Measurements from ENCODE around the gene IGSF1. TPM values are rescaled to one million over a fixed set of nuclear protein-coding genes. Genes with fewer than 3 reads are reported as not detected.
A peak's percentile ranks its signal among the peaks of the same experiment; 100 is the strongest.

Gene IGSF1, protein sequence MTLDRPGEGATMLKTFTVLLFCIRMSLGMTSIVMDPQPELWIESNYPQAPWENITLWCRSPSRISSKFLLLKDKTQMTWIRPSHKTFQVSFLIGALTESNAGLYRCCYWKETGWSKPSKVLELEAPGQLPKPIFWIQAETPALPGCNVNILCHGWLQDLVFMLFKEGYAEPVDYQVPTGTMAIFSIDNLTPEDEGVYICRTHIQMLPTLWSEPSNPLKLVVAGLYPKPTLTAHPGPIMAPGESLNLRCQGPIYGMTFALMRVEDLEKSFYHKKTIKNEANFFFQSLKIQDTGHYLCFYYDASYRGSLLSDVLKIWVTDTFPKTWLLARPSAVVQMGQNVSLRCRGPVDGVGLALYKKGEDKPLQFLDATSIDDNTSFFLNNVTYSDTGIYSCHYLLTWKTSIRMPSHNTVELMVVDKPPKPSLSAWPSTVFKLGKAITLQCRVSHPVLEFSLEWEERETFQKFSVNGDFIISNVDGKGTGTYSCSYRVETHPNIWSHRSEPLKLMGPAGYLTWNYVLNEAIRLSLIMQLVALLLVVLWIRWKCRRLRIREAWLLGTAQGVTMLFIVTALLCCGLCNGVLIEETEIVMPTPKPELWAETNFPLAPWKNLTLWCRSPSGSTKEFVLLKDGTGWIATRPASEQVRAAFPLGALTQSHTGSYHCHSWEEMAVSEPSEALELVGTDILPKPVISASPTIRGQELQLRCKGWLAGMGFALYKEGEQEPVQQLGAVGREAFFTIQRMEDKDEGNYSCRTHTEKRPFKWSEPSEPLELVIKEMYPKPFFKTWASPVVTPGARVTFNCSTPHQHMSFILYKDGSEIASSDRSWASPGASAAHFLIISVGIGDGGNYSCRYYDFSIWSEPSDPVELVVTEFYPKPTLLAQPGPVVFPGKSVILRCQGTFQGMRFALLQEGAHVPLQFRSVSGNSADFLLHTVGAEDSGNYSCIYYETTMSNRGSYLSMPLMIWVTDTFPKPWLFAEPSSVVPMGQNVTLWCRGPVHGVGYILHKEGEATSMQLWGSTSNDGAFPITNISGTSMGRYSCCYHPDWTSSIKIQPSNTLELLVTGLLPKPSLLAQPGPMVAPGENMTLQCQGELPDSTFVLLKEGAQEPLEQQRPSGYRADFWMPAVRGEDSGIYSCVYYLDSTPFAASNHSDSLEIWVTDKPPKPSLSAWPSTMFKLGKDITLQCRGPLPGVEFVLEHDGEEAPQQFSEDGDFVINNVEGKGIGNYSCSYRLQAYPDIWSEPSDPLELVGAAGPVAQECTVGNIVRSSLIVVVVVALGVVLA (N-terminal part only)
- polyA plus RNA-seq (2013, experiment 1 of 2; ENCODE audit: insufficient read length) = 0.57 TPM
- 0.61 TPM for polyA plus RNA-seq (2013, experiment 2 of 2; ENCODE audit: insufficient read length)

DNA sequence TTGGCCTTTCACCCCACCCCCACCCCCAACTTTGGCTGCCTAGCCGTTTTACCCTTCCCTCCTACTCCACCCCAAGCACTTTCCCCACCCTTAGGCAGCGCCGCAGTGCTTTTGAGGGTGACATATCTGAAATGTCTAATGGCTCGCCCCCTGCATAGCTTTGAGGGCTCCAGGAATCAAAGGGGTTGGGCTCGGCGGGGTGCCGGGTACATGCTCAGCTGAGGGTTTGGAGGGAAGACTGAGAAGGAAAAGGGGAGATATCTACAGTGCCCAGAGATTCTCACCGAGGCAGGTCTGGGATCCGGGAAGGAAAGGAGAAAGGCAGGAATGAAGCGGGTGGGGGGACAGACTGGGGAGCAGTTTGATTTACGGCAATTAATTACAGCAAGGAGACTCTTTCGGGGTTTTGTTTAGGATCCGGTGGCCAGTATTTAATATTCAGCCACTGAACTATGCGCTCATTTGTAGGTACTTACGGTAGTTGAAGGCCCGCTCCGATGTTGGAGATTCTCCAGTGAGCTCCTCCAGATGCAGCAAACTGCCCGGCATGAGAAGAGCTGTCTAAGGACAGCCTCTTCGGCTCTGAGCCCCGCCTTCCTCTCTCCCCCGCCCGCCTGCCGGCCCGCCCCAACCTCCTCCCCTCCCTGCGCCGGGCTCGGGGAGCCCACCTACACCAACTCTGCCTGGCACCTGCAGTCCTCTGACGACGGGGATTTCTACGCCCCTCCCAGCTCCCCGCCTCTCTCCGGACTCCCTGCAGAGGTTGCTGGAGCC, at the start of gene IGSF1:
IGSF1 (minus strand) TSS at position 569 of the 774 bp plus-strand sequence. CDS start 2,632 bp downstream, outside the sequence.
- DNase-seq = peak; percentile 43

DNA sequence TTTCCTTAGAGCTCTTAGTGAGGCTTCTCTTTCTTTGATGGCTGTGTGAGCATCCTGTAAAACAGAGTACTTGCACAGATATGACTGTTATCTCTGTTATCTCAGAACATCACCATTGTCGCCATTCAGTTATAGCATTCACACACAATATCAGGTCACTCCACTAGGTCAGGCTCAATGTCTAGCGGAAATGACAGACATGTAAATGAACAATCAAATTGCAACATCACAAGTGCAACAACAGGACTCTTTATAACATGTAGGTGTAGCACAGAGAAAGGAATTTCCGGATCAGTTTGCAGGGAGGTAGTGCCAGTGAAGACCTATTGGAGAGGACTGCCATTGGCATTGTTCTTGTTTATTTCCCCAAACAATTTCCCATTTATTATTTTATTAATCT, 43.2 kb upstream of the IGSF1 start:
- DNase-seq = no peak

DNA sequence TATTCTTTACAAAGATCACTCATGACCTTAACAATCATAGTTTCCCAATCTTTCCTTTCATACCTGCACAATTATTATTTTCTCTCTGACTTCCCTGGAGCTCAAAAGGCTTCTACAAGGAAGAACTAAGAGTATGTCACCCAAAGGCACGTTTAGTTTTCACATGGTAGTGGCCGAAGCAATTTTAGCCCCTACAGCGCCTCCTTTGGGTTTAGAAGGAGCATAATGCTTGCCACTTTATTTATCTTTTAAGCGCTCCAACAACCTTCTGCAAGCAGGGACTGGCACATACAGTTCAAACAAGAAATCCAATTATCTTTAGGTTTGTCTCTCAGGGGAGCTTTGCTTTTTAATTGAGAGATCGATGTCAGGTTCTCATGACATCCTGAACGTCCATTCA, 42.0 kb upstream of the IGSF1 start:
- no peak for DNase-seq

DNA sequence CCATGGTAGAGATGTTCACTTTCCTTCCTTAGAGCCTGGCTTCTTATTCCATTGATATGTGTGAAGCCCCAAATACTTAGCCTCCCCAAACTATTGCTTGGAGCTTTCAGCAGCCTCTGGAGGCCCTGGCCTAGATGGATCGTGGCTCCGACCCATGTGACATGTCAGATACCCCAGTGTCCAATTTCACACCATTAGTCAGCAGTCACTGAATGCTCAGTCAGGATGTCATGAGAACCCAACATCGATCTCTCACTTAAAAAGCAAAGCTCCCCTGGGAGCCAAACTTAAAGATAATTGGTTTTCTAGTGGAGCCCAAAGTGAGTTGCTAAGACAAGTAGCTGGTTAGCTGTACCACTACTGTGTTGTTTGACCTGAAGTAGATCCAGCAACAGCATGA, 41.6 kb upstream of the IGSF1 start:
- DNase-seq = no peak

DNA sequence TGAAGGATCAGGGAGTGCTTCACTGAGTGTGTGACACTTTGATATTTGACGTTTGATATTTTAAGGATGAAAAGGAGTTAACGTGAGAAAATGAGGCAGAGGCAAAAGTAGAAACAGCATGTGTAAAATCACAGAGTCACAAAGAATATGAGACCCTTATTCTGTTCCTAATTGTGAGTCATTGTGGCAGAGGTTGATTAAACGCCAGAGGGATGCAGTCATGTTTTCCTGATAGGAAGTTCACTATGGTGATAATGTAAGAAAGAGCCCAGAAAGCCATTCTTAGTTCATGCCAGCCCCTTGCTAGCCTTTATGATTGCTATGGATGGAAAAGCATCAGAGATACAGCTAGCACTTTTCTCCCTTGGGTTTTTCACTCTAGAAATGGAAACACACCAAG, 33.5 kb upstream of the IGSF1 start:
- DNase-seq = no peak

DNA sequence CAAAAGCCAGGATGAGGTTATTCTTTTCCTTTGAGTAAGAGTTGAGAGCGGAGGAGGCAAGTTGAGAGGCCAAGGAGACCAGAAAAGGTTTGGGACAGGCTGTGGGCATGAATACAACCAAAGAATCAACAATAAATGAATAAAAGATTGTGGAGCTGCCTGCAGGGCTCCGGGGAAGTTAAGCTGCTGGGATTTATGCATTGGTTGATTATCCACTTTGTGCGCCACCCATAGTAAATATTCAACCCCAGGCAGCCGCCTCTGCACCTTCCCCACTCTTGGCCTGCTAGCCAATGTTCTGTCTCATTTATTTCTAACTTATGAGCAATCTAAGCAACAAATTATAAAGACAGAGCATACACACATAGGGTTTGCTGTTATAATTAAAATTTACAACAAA, 28.2 kb upstream of the IGSF1 start:
- DNase-seq = no peak

DNA sequence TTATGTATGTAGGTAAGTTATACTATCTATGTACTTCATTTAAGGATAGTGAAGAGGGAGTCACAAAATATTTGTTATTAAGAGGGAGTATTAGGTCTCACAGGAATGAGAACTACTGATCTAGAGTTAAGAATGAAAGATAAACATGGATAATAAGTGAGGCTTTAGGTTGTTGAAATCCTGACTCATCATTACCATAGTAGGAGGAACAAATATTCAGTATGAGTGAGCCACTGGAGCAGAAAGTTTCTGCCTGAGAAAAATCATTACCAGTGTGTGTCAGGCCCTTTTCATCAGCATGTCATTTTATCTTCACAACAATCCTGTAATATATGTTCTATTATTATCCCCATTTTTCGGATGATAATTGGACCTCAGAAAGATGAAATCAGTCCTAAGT, 27.2 kb upstream of the IGSF1 start:
- no peak for DNase-seq

DNA sequence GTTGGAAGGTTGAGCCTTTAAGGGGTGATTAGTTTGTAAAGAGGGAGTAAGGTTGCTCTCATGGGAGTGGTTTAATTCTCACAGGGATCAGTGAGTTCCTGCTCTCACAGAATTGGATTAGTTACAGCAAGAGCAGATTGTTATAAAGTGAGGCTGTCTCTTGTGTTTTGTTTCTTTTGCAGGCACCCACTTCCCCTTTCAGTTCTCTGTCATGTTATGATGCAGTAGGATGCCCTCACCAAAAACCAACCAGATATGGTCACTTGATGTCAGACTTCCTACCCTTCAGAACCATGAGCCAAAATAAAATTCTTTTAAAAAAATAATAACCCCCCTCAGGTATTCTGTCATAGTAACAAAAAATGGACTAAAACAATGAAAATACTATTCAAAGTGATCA, 19.9 kb upstream of the IGSF1 start:
- DNase-seq = no peak

DNA sequence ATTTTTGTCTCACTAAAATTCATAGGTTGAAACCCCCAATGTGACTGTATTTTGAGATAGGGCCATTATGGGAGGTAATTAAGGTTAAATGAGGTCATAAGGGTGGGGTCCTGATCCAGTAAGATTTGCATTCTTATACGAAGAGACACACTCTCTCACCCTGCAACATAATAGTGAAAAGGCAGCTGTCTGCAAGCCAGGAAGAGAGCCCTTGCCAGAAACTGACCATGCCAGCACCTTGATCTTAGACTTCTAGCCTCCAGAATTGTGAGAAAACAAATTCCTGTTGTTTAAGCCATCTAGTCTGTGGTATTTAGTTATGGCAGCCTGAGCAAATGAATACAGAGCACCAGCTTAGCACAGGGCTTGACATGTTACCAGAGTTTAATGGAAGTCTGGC, 17.5 kb upstream of the IGSF1 start:
- DNase-seq = no peak

DNA sequence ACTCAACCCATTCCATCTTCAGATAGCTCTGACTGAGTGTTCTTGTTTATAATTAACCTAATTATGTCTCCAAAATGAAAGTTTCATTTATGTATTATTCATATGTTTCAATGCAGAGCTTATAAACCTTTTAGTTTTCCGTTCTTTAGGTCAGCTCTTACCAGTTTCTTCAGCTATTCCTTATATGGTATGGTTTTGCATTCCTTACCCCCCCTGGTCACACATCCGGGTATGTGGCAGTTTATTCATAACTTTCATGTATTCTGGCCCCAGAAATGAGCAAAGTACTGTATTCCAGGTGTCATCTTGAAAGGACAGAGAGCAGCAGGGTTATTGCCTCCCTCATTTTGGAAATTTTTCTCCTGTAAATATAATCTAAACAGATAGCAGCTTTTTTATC, 16.8 kb upstream of the IGSF1 start:
- peak; percentile 10 for DNase-seq

DNA sequence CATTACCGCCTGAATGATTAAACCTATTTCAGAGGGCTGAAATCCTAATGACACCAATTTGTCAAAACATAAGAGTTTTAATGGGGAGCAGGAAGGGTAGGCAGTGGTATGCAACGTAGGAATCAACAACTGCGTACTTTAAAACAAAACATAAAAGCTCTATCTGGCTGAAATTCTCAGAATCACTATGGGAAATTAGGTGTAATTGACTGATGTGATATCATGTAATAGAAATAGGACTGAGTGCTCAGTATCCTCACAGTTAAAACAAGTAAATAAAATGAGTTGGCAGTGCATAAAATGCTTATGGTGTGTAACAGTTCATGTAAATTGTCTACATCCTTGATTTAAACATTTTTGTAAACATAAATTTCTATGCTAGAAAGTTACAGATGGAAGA, 13.6 kb upstream of the IGSF1 start:
- no peak for DNase-seq

DNA sequence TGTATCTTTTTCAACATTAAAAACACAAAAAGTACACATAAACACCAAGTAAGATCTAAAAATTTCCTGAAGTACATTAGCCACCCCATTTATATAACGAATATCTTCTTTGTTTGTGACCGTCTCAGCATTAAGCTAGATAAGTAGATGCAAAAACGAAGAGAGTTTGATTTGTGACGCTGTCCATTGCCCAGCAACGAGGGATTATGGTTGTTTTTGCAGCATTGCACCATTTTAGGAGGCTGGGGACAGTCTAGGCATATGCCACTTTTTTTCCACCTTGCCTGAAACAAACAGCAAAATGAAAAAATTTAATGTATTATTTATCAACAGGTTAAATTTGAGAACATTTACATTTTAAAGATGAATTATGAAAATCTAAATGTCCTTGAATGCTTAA, 12.0 kb upstream of the IGSF1 start:
- DNase-seq = no peak

DNA sequence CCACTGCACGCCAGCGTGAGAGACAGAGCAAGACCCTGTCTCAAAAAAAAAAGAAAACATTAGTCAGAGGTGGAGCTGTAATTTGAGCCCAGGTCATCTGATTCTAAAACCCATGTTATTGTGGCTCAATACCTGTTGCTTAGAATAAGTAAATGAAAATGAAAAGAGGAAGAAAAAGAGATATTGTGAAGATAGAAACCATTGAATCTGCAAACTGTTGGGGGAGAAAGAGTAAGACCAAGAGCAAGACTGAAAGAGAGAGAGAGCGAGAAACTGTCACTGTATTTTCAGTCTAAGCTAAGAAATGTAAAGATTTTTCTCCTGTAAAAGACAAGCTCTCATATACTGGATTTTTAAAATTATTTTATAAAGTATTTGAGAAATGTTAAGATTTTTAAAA, 9.7 kb upstream of the IGSF1 start:
- DNase-seq = no peak

DNA sequence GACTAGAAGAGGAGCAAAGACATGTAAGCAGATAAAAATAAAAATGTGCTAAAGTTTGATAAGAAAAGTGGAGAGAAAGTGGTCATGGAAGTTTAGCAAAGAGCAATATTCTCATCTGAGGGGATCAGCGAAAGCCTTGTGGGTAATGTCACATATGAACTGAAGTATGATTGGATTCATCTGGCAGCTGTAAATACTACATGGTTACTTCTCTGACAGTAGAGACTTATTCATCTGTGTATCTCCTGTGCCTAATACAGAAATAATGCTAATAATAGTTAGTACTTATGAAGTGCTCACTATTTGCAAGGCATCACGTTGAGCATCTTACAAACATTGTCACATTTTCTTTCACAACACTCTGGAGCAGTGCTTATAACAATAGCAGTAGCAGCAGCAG, 8.9 kb upstream of the IGSF1 start:
- DNase-seq = no peak

DNA sequence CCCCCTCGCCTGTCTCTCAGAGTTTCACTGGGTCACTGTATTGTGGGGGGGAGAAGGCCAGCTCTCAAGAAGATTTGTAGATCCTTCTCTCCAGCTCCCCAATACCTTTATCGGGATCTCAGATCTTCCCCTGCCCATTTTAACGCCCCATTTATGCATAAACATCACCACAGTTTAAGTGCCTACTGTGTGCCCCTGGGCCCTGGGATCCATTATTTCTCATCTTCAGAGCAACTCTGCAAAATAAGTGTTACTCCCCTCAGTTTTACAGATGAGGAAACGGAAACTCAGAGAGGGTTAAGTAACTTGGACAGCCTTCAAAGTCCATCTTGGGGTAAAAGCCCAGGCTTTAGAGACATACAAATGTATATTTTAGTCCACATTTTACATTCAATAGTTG, 421 bp upstream of the IGSF1 start:
- no peak for DNase-seq

DNA sequence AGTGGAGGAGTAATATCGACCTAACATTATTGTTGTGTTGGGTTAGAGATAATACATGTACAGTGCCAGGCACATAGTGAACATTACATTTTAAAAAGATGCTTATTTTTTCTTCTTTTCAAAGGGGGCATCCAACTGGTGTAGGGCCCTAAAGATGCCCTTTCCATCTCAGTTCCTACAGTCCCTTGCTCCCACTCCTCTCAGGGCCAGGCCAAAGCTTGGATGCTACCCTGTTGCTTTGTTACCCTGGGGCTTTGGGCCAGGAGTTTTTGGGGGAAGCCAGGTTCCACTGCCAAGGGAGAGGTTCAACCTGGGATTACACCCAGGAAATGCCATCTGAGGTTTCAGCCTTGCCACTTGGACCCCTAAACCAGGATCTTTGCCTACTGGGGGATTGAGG, 918 bp downstream of the IGSF1 start:
- no peak for DNase-seq

DNA sequence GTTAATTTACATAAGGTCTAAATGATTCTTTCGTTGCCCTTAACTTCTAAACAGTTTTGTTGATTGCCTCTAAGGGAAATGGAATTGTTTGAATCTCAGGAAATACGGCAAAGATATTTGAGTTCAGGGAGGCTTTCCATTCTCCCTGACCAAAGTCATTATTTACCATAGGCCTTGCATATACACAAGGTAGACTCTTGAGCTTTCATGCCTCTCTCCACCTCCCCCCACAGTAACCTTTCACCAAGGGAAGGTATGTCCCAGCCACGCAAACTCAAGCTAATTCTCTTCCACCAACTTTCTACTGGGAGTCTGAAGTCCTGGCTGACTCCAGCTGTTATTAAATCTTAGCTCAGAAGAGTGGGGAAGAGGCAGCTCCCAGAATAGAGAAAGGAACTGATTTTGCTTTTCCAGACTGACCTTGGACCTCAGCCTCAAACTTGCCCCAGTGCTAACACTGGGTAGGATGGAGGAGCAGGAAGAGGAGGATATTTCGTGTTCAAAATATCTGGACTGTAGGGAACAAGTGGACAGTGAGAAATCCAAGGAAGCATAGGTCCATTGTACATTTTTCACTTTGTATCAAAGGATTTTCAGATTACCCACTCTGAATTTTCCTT, 1.4 kb downstream of the IGSF1 start:
- no peak for DNase-seq

DNA sequence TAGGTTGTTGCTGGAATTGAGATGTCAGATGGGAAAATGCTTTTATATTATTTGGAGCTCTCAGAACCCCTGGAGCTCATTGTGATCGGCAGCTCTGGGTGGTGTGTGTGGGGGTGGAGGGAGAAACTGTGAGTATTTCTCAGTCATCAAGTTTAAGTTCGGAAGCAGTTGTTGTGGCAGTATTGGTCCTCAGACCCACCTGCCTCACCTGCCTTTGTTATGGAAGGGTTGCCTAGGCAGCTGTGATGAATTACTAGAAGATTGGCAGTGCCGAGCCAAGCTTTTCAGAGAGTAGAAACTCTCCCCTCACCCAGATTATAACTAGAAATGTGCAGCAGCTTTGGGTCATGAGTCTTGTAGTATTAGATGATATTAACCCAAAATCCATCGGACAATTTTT, 9.5 kb downstream of the IGSF1 start:
- DNase-seq = no peak

DNA sequence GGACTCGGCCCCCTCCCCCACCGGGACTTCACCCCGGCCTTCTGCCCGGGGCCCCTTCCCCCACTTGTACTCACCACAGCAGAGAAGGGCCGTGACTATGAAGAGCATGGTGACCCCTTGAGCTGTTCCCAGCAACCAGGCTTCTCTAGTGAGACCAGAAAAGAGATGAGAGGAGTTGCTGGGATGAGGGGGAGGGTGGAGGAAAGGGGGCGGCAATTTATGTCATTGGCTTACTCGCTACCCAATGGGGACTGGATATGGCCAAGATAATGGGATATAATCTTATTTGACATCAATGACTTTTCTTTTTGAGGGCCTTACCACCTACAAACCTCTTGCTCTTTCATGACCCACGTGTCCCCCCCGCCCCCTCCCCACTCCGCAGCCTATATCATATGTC, 9.9 kb downstream of the IGSF1 start:
- DNase-seq = no peak

DNA sequence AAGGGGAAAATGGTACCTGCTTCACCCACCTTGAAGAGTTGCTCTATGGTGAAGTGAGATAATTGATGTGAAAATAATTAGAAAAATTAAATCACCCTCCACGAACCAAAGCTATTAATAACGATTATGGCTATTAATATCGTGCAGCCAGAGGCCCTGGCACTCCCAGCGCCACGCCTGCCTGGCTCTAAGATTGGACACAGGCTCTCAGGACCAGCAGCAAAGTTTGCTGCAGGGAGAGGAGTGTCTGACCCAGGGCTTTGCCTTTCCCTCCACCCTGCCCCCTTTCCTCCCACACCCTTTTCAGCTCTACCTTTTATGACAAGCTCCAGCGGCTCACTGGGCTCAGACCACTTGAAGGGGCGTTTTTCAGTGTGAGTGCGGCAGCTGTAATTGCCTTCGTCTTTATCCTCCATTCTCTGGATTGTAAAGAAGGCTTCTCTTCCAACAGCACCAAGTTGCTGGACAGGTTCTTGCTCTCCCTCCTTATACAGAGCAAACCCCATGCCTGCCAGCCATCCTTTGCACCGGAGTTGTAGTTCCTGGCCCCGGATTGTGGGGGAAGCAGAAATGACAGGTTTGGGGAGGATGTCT, 11.5 kb downstream of the IGSF1 start:
- no peak for DNase-seq

DNA sequence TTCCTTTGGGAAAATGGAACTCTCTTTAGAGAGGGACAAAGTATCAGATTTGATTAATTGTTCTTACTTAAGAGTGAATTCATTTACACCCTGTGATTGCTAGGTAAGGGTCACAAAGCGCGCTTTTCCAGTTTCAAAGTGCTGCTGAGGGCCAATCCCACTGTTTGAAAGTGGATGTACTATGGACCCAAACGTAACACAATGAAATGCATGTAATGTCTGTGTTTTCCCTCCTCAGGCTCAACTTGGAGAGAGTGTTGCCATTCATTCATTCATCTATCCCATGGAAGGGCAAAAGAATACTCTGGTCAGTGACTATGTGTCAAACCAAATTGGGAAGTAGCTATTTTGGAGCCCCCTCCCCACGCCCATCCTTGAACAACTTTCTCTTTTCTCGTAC, 16.1 kb downstream of the IGSF1 start:
- DNase-seq = no peak

All from fibroblast of skin of abdomen (primary cell).